ENCODE results near the gene NME3. TPM values are rescaled to one million over a fixed set of nuclear protein-coding genes. Genes with fewer than 3 reads are reported as not detected.

NME3 gene
- total RNA-seq, 1 donor from 2014 or later, result 15.6 TPM

- no peak for DNase-seq (ENCODE audit: low spot score)
- no peaks in the 10 kb centered on the region for H3K4me1 Mint-ChIP-seq
Measured at GRCh38 chr16:1791943-1792812, 20.8 kb upstream of the NME3 start.

GRCh38 chr16:1791256-1791942 is 20.1 kb upstream of the NME3 start:
- no peaks in the 10 kb centered on the region for H3K9me3 ChIP-seq (ENCODE audit: low read depth)
- no peak overlapping the region for H3K9ac ChIP-seq
- peaks cover 4% of the 10 kb centered on the region for H3K36me3 Mint-ChIP-seq
- no peaks in the 10 kb centered on the region for H3K4me1 ChIP-seq
- no peaks in the 10 kb centered on the region for H3K79me2 ChIP-seq (ENCODE audit: low read depth)
- H3K27ac ChIP-seq, result no peak overlapping the region
- no peaks in the 10 kb centered on the region for H3K27me3 Mint-ChIP-seq (ENCODE audit: insufficient read depth, low read depth)
- no peak for DNase-seq (ENCODE audit: low spot score)
- no peaks in the 10 kb centered on the region for H3K27me3 ChIP-seq
- H3F3A ChIP-seq (ENCODE audit: low read depth), result no peaks in the 10 kb centered on the region
- TF ChIP-seq EZH2 (IDR thresholded peaks at IDR 0.05) (no peak), EZH2phosphoT487 (IDR thresholded peaks at IDR 0.05) (no peak), CTCF (IDR thresholded peaks at IDR 0.05) (no peak)
- no peak overlapping the region for H3K4me2 ChIP-seq
- H3K4me3 ChIP-seq, result no peak overlapping the region
- no peaks in the 10 kb centered on the region for H3K36me3 ChIP-seq
- H3K4me1 Mint-ChIP-seq, result no peaks in the 10 kb centered on the region
- no peaks in the 10 kb centered on the region for H4K20me1 ChIP-seq (ENCODE audit: low read depth)
- H3K27ac Mint-ChIP-seq, result no peak overlapping the region
- H3K9me3 Mint-ChIP-seq, result no peaks in the 10 kb centered on the region
- no peak overlapping the region for H3K4me3 Mint-ChIP-seq
- no peak overlapping the region for H2AFZ ChIP-seq (replicated peaks)

More at GRCh38 chr16:1791943-1792812, 20.8 kb upstream of the NME3 start:
- Mint-ChIP-seq H3K36me3 (peaks cover 5% of the 10 kb centered on the region), H3K9me3 (peaks cover 1% of the 10 kb centered on the region), H3K4me3 (no peak overlapping the region), H3K27ac (no peak overlapping the region), H3K27me3 (ENCODE audit: insufficient read depth, low read depth) (no peaks in the 10 kb centered on the region)
- H3K36me3 ChIP-seq, result no peaks in the 10 kb centered on the region
- H3K4me3 ChIP-seq, result no peak overlapping the region
- H3K27ac ChIP-seq, result no peak overlapping the region
- no peaks in the 10 kb centered on the region for H3K27me3 ChIP-seq
- H3K4me1 ChIP-seq, result no peaks in the 10 kb centered on the region
- no peak overlapping the region for H3K9ac ChIP-seq
- H3K4me2 ChIP-seq, result no peak overlapping the region
- no peaks in the 10 kb centered on the region for H3F3A ChIP-seq (ENCODE audit: low read depth)
- TF ChIP-seq EZH2 (IDR thresholded peaks at IDR 0.05) (no peak), EZH2phosphoT487 (IDR thresholded peaks at IDR 0.05) (no peak), CTCF (IDR thresholded peaks at IDR 0.05) (no peak)
- no peak overlapping the region for H2AFZ ChIP-seq (replicated peaks)
- no peaks in the 10 kb centered on the region for H3K9me3 ChIP-seq (ENCODE audit: low read depth)
- no peaks in the 10 kb centered on the region for H3K79me2 ChIP-seq (ENCODE audit: low read depth)
- H4K20me1 ChIP-seq (ENCODE audit: low read depth), result no peaks in the 10 kb centered on the region

GRCh38 chr16:1790611-1791255 is 19.4 kb upstream of the NME3 start:
- H3K4me1 Mint-ChIP-seq, result no peaks in the 10 kb centered on the region
- H3K36me3 Mint-ChIP-seq, result peaks cover 4% of the 10 kb centered on the region
- peaks cover 2% of the 10 kb centered on the region for H3K27me3 Mint-ChIP-seq (ENCODE audit: insufficient read depth, low read depth)
- Histone ChIP-seq H3K79me2 (ENCODE audit: low read depth) (peaks cover under 1% of the 10 kb centered on the region), H3K36me3 (no peaks in the 10 kb centered on the region), H3K9me3 (ENCODE audit: low read depth) (no peaks in the 10 kb centered on the region), H3K27me3 (no peaks in the 10 kb centered on the region), H3K4me2 (no peak overlapping the region), H2AFZ (replicated peaks) (no peak overlapping the region), H3K9ac (no peak overlapping the region), H3K27ac (no peak overlapping the region), H4K20me1 (ENCODE audit: low read depth) (no peaks in the 10 kb centered on the region), H3K4me3 (no peak overlapping the region), H3K4me1 (no peaks in the 10 kb centered on the region), H3F3A (ENCODE audit: low read depth) (no peaks in the 10 kb centered on the region)
- H3K27ac Mint-ChIP-seq, result no peak overlapping the region
- H3K9me3 Mint-ChIP-seq, result no peaks in the 10 kb centered on the region
- no peak overlapping the region for H3K4me3 Mint-ChIP-seq
- TF ChIP-seq EZH2phosphoT487 (IDR thresholded peaks at IDR 0.05) (no peak), CTCF (IDR thresholded peaks at IDR 0.05) (no peak), EZH2 (IDR thresholded peaks at IDR 0.05) (no peak)
- no peak for DNase-seq (ENCODE audit: low spot score)

Measured in neural progenitor cell (in vitro differentiated cells).